Ishikawa (cell line): Measurements from ENCODE around the gene AGFG2.

Experiments
- CEBPB ChIP-seq: IDR thresholded peaks from 2 replicates; pipeline ENCODE4 v1.6.1; 2012
- CREB1 ChIP-seq: IDR thresholded peaks from 2 replicates; pipeline ENCODE4 v1.6.1; 2012; ENCODE audit warnings: low read depth
- EGR1 ChIP-seq: IDR thresholded peaks from 2 replicates; pipeline ENCODE4 v1.6.1; 2012
- EP300 ChIP-seq: IDR thresholded peaks from 2 replicates; pipeline ENCODE4 v1.6.1; 2012; ENCODE audit warnings: borderline replicate concordance
- FOXM1 ChIP-seq: IDR thresholded peaks from 2 replicates; pipeline ENCODE4 v1.6.1; 2012; ENCODE audit warnings: low read depth, borderline replicate concordance
- MAX ChIP-seq: IDR thresholded peaks from 2 replicates; pipeline ENCODE4 v1.6.1; 2012
- NFIC ChIP-seq: IDR thresholded peaks from 2 replicates; pipeline ENCODE4 v1.6.1; 2012
- RAD21 ChIP-seq: IDR thresholded peaks from 2 replicates; pipeline ENCODE4 v1.6.1; 2012; ENCODE audit warnings: low read depth
- TAF1 ChIP-seq: IDR thresholded peaks from 2 replicates; pipeline ENCODE4 v1.6.1; 2012; ENCODE audit warnings: low read depth, mild to moderate bottlenecking
- TCF12 ChIP-seq: IDR thresholded peaks from 2 replicates; pipeline ENCODE4 v1.6.1; 2012; ENCODE audit warnings: low read depth
- TEAD4 ChIP-seq: IDR thresholded peaks from 2 replicates; pipeline ENCODE4 v1.6.1; 2012
- USF1 ChIP-seq: IDR thresholded peaks from 2 replicates; pipeline ENCODE4 v1.6.1; 2012
- YY1 ChIP-seq: IDR thresholded peaks from 2 replicates; pipeline ENCODE4 v1.6.1; 2012; ENCODE audit warnings: low read depth
- ZBTB7A ChIP-seq: IDR thresholded peaks from 2 replicates; pipeline ENCODE4 v1.6.1; 2012; ENCODE audit warnings: low read depth
- TF ChIP-seq, protein P1 (sequence below): IDR thresholded peaks from 2 replicates; pipeline ENCODE4 v1.6.1; 2012; ENCODE audit warnings: low read depth, mild to moderate bottlenecking

The AGFG2 gene

GRCh38 chr7:100540073-100540723, 1.2 kb downstream of the AGFG2 start:
- no peak for TF ChIP-seq YY1
- TF ChIP-seq TAF1: no peak
- TF ChIP-seq, protein P1, sequence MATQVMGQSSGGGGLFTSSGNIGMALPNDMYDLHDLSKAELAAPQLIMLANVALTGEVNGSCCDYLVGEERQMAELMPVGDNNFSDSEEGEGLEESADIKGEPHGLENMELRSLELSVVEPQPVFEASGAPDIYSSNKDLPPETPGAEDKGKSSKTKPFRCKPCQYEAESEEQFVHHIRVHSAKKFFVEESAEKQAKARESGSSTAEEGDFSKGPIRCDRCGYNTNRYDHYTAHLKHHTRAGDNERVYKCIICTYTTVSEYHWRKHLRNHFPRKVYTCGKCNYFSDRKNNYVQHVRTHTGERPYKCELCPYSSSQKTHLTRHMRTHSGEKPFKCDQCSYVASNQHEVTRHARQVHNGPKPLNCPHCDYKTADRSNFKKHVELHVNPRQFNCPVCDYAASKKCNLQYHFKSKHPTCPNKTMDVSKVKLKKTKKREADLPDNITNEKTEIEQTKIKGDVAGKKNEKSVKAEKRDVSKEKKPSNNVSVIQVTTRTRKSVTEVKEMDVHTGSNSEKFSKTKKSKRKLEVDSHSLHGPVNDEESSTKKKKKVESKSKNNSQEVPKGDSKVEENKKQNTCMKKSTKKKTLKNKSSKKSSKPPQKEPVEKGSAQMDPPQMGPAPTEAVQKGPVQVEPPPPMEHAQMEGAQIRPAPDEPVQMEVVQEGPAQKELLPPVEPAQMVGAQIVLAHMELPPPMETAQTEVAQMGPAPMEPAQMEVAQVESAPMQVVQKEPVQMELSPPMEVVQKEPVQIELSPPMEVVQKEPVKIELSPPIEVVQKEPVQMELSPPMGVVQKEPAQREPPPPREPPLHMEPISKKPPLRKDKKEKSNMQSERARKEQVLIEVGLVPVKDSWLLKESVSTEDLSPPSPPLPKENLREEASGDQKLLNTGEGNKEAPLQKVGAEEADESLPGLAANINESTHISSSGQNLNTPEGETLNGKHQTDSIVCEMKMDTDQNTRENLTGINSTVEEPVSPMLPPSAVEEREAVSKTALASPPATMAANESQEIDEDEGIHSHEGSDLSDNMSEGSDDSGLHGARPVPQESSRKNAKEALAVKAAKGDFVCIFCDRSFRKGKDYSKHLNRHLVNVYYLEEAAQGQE: no peak
- TF ChIP-seq RAD21: no peak
- no peak for TF ChIP-seq EP300
- TF ChIP-seq CREB1: no peak
- TF ChIP-seq ZBTB7A: no peak
- no peak for TF ChIP-seq TCF12
- TF ChIP-seq CEBPB: no peak
- TF ChIP-seq NFIC: no peak
- no peak for TF ChIP-seq USF1
- TF ChIP-seq FOXM1: no peak
- TF ChIP-seq EGR1: no peak
- no peak for TF ChIP-seq MAX

- no peak for TF ChIP-seq EP300
- TF ChIP-seq NFIC: no peak
- no peak for TF ChIP-seq EGR1
- TF ChIP-seq FOXM1: no peak
- no peak for TF ChIP-seq CREB1
- TF ChIP-seq YY1: no peak
- TF ChIP-seq TEAD4: no peak
- no peak for TF ChIP-seq USF1
- TF ChIP-seq ZBTB7A: no peak
- no peak for TF ChIP-seq MAX
- TF ChIP-seq TCF12: no peak
- no peak for TF ChIP-seq CEBPB
- TF ChIP-seq RAD21: no peak
- no peak for TF ChIP-seq TAF1
- TF ChIP-seq, protein P1: no peak
These were observed 4.6 kb downstream of the AGFG2 start for GRCh38 chr7:100543586-100543985.

- TF ChIP-seq EGR1: no peak
- no peak for TF ChIP-seq CEBPB
- TF ChIP-seq, protein P1: no peak
- no peak for TF ChIP-seq TEAD4
- no peak for TF ChIP-seq YY1
- no peak for TF ChIP-seq USF1
- no peak for TF ChIP-seq CREB1
- TF ChIP-seq TCF12: no peak
- TF ChIP-seq MAX: no peak
- no peak for TF ChIP-seq NFIC
- TF ChIP-seq TAF1: no peak
- no peak for TF ChIP-seq ZBTB7A
These were observed 5.4 kb downstream of the AGFG2 start for GRCh38 chr7:100544386-100544785.

- no peak for TF ChIP-seq TCF12
- TF ChIP-seq RAD21: no peak
- no peak for TF ChIP-seq USF1
- no peak for TF ChIP-seq CREB1
- TF ChIP-seq ZBTB7A: no peak
- no peak for TF ChIP-seq MAX
- 0 out of 2 replicates have a peak, but pooled peaks have one; percentile 27 for TF ChIP-seq CEBPB
- TF ChIP-seq, protein P1: no peak
- TF ChIP-seq NFIC: 0 out of 2 replicates have a peak, but pooled peaks have one; percentile 9
These were observed 6.0 kb downstream of the AGFG2 start for GRCh38 chr7:100544967-100545359.
